HepG2 (cell line): ENCODE data around the gene ZACN. TPM values are rescaled to one million over a fixed set of nuclear protein-coding genes. Genes with fewer than 3 reads are reported as not detected.

Experiments used
- GATAD2A ChIP-seq: IDR thresholded peaks from 2 replicates; pipeline ENCODE4 v1.6.1; 2016
- GFI1 ChIP-seq: sonication (generic); formaldehyde crosslinking; IDR thresholded peaks from 2 replicates; pipeline ENCODE4 v1.5.0; 2020; ENCODE audit warnings: missing genetic modification reagents, mild to moderate bottlenecking, borderline replicate concordance
- HNRNPK ChIP-seq: fragments of 200-400 bp; formaldehyde crosslinking; IDR thresholded peaks from 2 replicates; pipeline ENCODE4 v1.6.1; 2018; ENCODE audit warnings: low read length, low read depth, moderate library complexity, mild to moderate bottlenecking; ENCODE audit not compliant: poor library complexity, severe bottlenecking
- IKZF4 ChIP-seq: sonication (generic); formaldehyde crosslinking; IDR thresholded peaks from 2 replicates; pipeline ENCODE4 v1.5.1; 2020; ENCODE audit warnings: borderline replicate concordance, mild to moderate bottlenecking, low read depth, missing genetic modification reagents; ENCODE audit errors: not compliant biosample characterization
- MED1 ChIP-seq: sonication (generic); formaldehyde crosslinking; IDR thresholded peaks from 2 replicates; pipeline ENCODE4 v1.4.0; 2020; ENCODE audit warnings: missing genetic modification reagents
- RARA ChIP-seq: IDR thresholded peaks from 2 replicates; pipeline ENCODE4 v1.6.1; 2016; ENCODE audit warnings: missing genetic modification reagents, missing compliant biosample characterization
- TCF12 ChIP-seq, 2 experiments: fragments of 450-650 bp in 1 of 2; sonication (generic) in 1 of 2; formaldehyde crosslinking in 1 of 2; IDR thresholded peaks; 2 replicates each; pipeline versions ENCODE4 v1.6.1 to v1.8.0; 2017 to 2022; ENCODE audit warnings: antibody characterized with exemption in 1 of 2, mild to moderate bottlenecking in 1 of 2, missing genetic modification reagents in 1 of 2, moderate library complexity in 1 of 2
- THAP11 ChIP-seq: IDR thresholded peaks from 2 replicates; pipeline ENCODE4 v1.6.1; 2016; ENCODE audit warnings: missing biosample characterization, missing genetic modification reagents
- ZFP36 ChIP-seq: fragments of 150-350 bp; IDR thresholded peaks from 2 replicates; pipeline ENCODE4 v1.6.1; 2018; ENCODE audit warnings: borderline replicate concordance, low read length, low read depth; ENCODE audit not compliant: partially characterized antibody
- ZKSCAN8 ChIP-seq: IDR thresholded peaks from 2 replicates; pipeline ENCODE4 v1.6.1; 2016; ENCODE audit warnings: borderline replicate concordance, missing genetic modification reagents, missing compliant biosample characterization
- ZNF468 ChIP-seq: sonication (generic); formaldehyde crosslinking; IDR thresholded peaks from 2 replicates; pipeline ENCODE4 v1.8.0; 2022; ENCODE audit warnings: mild to moderate bottlenecking, moderate library complexity, missing genetic modification reagents
- ZNF709 ChIP-seq: sonication (generic); formaldehyde crosslinking; IDR thresholded peaks from 2 replicates; pipeline ENCODE4 v1.5.0; 2020; ENCODE audit warnings: mild to moderate bottlenecking, missing genetic modification reagents
- ZNF850 ChIP-seq: sonication (generic); formaldehyde crosslinking; conservative IDR thresholded peaks from 2 replicates; pipeline ENCODE4 v1.9.0; 2021; ENCODE audit warnings: mild to moderate bottlenecking, missing genetic modification reagents
- polyA plus RNA-seq, 8 experiments: library from polyadenylated mRNA; depleted of rRNA in 3 of 8; stranded (reverse) in 7 of 8; unstranded in 1 of 8; fragments of >200 nt; fragmentation: Illumina TruSeq in 4 of 8; extraction: Trizol in 4 of 8; gene quantifications; 2 replicates each; pipeline versions ENCODE4 v1.2.1 to v1.2.3, GENCODE V29; 2011 to 2016; ENCODE audit warnings: low read depth in 4 of 8, missing spikeins in 1 of 8, mixed read lengths in 1 of 8; ENCODE audit not compliant: insufficient read depth in 1 of 8
- total RNA-seq, 5 experiments: library from RNA; depleted of rRNA; stranded (reverse); fragments of >200 nt; fragmentation: Illumina TruSeq; extraction: Trizol; gene quantifications; 2 replicates each; pipeline ENCODE4 v1.2.3, GENCODE V29; 2016; ENCODE audit warnings: low read depth in 1 of 5
- TF ChIP-seq, protein P1 (sequence below): IDR thresholded peaks from 2 replicates; pipeline ENCODE4 v1.6.1; 2016; ENCODE audit warnings: low read depth, missing genetic modification reagents, missing compliant biosample characterization
- TF ChIP-seq, protein P2 (sequence below): sonication (generic); formaldehyde crosslinking; IDR thresholded peaks from 2 replicates; pipeline ENCODE4 v1.5.0; 2020; ENCODE audit warnings: missing genetic modification reagents, mild to moderate bottlenecking, borderline replicate concordance
- TF ChIP-seq, protein P3 (sequence below): sonication (generic); formaldehyde crosslinking; IDR thresholded peaks from 2 replicates; pipeline ENCODE4 v1.4.0; 2020; ENCODE audit warnings: missing genetic modification reagents

ZACN gene
- total and polyA plus RNA-seq, 2 of the 13 experiments (the other 11 are each of a cell fraction or from before 2014, with no cell fraction given), result 0.11 to 0.15 TPM

DNA sequence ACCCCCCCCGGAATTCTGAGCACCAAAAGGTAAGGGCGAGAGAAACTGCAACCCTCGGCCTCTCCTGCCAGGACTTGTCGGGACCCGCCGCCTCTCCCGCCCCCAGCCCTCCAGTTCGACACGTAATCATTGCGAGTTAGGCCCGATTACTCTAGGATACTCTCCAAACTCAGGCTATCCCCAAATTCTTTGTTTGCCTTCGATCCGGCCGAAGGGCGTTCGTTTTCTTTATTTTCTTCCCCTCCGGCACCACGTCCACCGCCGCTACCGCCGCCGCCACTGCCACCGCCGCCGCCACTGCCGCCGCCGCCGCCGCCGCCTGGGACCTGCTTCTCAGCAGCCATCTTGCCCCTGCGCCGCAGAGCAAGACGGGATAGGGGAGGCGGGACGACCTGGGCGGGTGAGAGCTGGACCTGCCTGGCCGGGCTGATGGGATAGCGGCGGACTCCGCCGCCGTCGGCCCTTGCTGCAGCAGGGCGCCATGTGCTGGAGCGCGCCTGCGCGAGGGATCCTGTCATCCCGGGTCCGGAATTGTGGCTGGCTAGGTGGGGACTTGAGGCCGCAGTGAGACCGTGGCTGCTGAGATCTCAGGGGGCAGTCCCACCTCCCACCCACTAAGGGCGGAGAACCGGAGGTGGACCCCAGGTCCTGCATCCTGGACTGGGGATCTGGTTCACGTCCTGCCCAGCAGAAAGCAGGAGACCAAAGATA, 6.7 kb upstream of the ZACN start, which contains the start of gene SRP68 (continued):
- TF ChIP-seq ZNF468, result no peak; the same call in 1 of the 2 replicates
- peak; percentile 52; the same call in 1 of the 2 replicates for TF ChIP-seq ZKSCAN8 (CRISPR knock-in tag)
- TF ChIP-seq ZFP36, result no peak
- TF ChIP-seq THAP11, result peak; percentile 95
- peak; percentile 74 for TF ChIP-seq RARA (CRISPR knock-in tag)
- TF ChIP-seq, protein P1, sequence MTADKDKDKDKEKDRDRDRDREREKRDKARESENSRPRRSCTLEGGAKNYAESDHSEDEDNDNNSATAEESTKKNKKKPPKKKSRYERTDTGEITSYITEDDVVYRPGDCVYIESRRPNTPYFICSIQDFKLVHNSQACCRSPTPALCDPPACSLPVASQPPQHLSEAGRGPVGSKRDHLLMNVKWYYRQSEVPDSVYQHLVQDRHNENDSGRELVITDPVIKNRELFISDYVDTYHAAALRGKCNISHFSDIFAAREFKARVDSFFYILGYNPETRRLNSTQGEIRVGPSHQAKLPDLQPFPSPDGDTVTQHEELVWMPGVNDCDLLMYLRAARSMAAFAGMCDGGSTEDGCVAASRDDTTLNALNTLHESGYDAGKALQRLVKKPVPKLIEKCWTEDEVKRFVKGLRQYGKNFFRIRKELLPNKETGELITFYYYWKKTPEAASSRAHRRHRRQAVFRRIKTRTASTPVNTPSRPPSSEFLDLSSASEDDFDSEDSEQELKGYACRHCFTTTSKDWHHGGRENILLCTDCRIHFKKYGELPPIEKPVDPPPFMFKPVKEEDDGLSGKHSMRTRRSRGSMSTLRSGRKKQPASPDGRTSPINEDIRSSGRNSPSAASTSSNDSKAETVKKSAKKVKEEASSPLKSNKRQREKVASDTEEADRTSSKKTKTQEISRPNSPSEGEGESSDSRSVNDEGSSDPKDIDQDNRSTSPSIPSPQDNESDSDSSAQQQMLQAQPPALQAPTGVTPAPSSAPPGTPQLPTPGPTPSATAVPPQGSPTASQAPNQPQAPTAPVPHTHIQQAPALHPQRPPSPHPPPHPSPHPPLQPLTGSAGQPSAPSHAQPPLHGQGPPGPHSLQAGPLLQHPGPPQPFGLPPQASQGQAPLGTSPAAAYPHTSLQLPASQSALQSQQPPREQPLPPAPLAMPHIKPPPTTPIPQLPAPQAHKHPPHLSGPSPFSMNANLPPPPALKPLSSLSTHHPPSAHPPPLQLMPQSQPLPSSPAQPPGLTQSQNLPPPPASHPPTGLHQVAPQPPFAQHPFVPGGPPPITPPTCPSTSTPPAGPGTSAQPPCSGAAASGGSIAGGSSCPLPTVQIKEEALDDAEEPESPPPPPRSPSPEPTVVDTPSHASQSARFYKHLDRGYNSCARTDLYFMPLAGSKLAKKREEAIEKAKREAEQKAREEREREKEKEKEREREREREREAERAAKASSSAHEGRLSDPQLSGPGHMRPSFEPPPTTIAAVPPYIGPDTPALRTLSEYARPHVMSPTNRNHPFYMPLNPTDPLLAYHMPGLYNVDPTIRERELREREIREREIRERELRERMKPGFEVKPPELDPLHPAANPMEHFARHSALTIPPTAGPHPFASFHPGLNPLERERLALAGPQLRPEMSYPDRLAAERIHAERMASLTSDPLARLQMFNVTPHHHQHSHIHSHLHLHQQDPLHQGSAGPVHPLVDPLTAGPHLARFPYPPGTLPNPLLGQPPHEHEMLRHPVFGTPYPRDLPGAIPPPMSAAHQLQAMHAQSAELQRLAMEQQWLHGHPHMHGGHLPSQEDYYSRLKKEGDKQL (CRISPR knock-in tag), result 0 out of 2 replicates have a peak, but pooled peaks have one; percentile 47
- TF ChIP-seq, protein P2, sequence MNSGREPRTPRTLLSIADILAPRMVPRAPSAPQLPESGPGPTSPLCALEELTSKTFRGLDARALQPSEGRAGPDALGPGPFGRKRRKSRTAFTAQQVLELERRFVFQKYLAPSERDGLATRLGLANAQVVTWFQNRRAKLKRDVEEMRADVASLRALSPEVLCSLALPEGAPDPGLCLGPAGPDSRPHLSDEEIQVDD (CRISPR knock-in tag), result peak; percentile 79; the same call in 1 of the 2 replicates
- TF ChIP-seq, protein P3, sequence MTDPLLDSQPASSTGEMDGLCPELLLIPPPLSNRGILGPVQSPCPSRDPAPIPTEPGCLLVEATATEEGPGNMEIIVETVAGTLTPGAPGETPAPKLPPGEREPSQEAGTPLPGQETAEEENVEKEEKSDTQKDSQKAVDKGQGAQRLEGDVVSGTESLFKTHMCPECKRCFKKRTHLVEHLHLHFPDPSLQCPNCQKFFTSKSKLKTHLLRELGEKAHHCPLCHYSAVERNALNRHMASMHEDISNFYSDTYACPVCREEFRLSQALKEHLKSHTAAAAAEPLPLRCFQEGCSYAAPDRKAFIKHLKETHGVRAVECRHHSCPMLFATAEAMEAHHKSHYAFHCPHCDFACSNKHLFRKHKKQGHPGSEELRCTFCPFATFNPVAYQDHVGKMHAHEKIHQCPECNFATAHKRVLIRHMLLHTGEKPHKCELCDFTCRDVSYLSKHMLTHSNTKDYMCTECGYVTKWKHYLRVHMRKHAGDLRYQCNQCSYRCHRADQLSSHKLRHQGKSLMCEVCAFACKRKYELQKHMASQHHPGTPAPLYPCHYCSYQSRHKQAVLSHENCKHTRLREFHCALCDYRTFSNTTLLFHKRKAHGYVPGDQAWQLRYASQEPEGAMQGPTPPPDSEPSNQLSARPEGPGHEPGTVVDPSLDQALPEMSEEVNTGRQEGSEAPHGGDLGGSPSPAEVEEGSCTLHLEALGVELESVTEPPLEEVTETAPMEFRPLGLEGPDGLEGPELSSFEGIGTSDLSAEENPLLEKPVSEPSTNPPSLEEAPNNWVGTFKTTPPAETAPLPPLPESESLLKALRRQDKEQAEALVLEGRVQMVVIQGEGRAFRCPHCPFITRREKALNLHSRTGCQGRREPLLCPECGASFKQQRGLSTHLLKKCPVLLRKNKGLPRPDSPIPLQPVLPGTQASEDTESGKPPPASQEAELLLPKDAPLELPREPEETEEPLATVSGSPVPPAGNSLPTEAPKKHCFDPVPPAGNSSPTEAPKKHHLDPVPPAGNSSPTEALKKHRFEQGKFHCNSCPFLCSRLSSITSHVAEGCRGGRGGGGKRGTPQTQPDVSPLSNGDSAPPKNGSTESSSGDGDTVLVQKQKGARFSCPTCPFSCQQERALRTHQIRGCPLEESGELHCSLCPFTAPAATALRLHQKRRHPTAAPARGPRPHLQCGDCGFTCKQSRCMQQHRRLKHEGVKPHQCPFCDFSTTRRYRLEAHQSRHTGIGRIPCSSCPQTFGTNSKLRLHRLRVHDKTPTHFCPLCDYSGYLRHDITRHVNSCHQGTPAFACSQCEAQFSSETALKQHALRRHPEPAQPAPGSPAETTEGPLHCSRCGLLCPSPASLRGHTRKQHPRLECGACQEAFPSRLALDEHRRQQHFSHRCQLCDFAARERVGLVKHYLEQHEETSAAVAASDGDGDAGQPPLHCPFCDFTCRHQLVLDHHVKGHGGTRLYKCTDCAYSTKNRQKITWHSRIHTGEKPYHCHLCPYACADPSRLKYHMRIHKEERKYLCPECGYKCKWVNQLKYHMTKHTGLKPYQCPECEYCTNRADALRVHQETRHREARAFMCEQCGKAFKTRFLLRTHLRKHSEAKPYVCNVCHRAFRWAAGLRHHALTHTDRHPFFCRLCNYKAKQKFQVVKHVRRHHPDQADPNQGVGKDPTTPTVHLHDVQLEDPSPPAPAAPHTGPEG, result peak; percentile 5; the same call in 1 of the 2 replicates
- TF ChIP-seq TCF12 (IDR thresholded peaks at IDR 0.05), result no peak
- TF ChIP-seq TCF12 (CRISPR knock-in tag; IDR thresholded peaks at IDR 0.05), result 0 out of 2 replicates have a peak, but pooled peaks have one; percentile 23
- TF ChIP-seq MED1 (CRISPR knock-in tag), result peak; percentile 79
- TF ChIP-seq HNRNPK, result no peak
- TF ChIP-seq ZNF709, result peak; percentile 93
- TF ChIP-seq GATAD2A, result peak; percentile 55; the same call in 1 of the 2 replicates
- peak; percentile 62; the same call in 1 of the 2 replicates for TF ChIP-seq GFI1 (CRISPR knock-in tag)
- no peak for TF ChIP-seq ZNF850
- TF ChIP-seq IKZF4 (CRISPR knock-in tag), result peak; percentile 89
